IPS DF 4.7 (cell line): Measurements from ENCODE around the gene LUM.

ENCODE experiments used
- DNase-seq: peaks from one replicate; pipeline ENCODE4 v3.0.0-alpha.2; 2013; ENCODE audit warnings: low spot score; ENCODE audit errors: extremely low read depth

The LUM gene, protein sequence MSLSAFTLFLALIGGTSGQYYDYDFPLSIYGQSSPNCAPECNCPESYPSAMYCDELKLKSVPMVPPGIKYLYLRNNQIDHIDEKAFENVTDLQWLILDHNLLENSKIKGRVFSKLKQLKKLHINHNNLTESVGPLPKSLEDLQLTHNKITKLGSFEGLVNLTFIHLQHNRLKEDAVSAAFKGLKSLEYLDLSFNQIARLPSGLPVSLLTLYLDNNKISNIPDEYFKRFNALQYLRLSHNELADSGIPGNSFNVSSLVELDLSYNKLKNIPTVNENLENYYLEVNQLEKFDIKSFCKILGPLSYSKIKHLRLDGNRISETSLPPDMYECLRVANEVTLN

DNA sequence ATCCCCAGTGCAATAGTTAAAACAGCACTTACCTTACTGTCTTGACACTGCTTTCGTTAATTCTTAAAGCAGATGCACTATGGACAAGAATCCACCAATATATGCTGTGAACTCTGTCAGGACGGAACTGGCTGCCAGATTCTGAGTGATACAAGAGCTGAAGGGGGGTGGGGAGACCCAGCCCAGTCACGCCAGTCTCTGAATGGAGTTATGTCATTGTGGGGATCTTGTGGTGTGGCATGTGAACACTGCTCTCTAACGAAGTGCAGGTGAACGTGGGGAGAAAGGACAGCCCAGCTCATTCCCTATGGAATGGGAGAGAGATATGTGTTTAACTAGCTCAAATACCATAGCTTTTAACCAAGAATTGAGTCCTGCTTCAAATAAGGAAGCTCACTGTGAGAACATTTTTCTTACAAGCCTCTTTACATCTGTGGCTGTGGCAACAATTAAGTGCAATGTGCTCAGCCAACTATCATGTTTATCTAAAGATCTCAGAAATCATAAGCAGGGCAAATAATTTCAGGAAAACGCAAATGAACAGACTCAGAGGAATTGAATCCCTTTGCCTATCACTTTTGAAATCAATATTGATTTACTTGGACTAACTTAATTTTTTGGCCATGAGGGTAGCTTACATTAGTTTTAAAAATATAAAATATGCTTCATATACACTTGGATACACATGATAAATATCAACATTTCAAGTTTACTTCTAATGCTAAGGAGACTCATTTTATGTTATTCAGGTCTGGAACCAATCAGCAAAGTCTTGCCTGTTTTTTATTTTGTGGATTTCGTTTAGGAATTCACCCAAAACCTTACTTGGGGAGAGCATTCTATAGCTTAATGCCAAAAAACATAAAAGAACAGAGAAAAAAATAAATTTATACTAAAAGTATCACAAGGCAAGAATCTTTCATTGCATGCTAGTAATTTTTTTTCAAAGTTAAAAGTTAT, at the start of gene LUM:
Gene LUM (minus strand): TSS at position 129 of the 960 bp plus-strand sequence. CDS start 2,515 bp downstream, outside the sequence.
- DNase-seq, result no peak

- no peak for DNase-seq
These were observed 49.7 kb upstream of the LUM start for GRCh38 chr12:91161009-91161408.

GRCh38 chr12:91155990-91156389, 44.7 kb upstream of the LUM start:
- no peak for DNase-seq

DNA sequence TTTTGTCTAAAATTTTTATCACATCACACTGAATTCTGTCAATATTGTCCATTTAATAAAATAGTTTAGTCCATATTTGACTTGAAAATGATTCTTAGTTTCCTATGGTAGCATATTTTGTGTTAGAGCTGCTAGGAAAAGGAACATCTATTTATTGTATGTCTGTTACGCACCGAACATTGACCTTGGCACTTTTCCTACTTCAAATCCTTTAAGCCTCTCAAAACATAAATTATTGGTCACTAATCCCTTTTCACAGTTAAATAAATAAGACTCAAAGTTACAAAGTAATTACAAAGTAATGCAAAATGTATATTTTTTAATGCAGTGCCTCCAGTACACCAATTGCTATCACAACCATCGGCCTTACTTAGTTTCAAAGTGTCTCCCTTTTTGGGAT, 42.8 kb upstream of the LUM start:
- DNase-seq, result no peak

GRCh38 chr12:91144053-91144452, 32.8 kb upstream of the LUM start:
- no peak for DNase-seq

- DNase-seq, result no peak
These were observed 31.9 kb upstream of the LUM start for GRCh38 chr12:91143206-91143605.

GRCh38 chr12:91142221-91142631, 30.9 kb upstream of the LUM start:
- DNase-seq, result no peak

- no peak for DNase-seq
These were observed 29.0 kb upstream of the LUM start for GRCh38 chr12:91140026-91140931.

DNA sequence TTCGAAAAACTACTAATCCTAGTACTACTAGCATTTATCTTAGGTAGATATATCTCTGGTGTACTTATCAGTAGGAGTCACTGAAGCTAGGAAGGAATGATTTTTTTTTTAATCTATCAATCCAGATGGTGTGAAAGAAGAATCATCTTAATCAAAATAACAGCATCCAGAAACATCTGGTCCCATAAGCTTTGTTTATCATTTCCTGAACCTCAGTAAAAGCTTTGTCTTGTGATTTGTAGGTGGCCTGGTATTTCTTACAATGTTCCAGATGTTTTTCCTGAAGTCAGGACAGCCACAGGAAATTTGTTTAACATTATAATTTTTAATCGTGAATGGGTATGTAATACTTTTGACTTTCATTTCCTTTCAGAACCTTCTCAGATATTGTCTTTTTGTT, 28.0 kb upstream of the LUM start:
- no peak for DNase-seq

- DNase-seq, result no peak
These were observed 27.1 kb upstream of the LUM start for GRCh38 chr12:91138337-91138920.

- no peak for DNase-seq
These were observed 22.6 kb upstream of the LUM start for GRCh38 chr12:91133871-91134270.

DNA sequence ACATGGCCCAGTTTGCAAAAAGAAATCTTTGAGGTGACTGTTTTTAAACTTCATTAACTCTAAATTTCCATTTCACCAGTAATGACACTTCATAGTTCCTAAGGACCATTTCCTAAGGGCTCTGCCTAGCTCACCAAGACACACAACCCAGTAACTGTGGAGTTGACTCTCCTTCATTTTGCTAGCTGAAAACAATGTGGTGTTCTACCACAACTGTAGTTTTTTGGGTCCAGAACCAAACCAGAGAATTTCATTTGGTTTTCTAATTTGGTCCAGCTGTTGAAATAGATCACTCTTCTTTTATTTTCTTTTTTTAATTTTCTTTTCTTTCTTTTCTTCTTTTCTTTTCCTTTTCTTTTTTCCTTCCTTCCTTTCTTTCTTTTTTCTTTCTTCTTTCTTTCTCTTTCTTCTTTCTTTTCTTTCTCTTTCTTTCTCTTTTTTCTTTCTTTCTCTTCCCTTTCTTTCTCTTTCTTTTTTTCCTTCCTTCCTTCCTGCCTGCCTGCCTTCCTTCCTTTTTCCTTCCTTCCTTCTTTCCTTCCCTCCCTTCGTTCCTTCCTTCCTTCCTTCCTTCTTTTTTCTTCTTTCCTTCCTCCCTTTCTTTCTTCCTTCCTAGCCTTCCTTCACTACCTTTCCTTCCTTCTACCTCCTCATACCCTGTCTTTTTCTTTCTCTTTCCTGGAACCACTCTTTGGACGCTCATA, 18.5 kb upstream of the LUM start:
- no peak for DNase-seq

DNA sequence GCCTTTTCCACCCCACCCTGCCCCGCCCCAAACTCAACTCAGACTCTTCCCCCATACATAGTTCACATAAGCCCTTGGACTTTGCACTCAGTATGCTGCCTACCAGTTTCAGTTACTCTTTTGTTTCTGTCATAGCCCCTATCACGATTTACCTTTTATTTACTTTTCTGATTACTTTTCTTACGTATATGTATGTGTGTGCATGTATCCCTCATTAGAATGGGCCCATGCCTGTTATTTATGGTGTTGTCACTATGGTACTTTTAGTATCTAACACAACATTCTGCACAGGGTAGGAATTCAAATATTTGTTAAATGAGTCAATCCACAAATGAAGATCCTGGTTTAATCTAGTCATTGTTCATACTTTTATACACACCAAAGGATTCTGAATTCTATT, 16.5 kb upstream of the LUM start:
- DNase-seq, result no peak

DNA sequence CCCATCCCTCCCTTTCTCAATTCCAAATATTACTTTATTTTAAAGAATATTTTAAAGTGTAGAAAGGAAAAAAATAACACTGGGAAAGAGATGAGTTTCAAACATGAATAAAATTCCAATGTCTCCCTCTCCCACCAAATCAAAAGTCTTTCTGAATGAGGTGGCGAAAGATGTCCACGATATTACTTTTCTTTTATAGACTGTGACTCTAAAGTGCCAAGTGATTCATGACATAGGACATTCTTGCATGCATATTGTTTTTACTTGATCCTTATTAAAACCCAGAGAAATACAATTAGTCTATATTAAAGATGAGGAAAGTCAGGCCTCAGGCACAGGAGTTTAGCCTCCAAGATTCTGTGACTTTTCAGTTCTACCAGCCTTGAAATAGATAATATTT, 16.0 kb upstream of the LUM start:
- no peak for DNase-seq

DNA sequence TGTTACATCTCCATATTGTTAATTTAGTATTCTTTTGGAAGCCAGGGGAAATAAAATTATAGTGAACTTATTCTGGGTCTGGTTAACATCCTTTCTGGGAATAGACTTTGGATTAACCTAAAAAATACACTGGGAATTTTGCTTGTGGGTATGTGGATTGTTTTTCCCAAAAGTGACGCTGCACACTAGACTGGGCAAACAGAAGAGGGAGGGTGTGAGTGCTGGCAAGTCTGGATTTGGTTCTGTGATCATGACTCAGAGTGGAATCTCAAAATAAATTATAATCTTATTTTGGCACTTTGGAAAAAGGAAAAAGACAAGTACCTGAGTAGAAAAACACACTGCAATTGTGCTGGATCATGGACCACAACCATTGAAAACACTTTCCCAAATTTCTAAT, 15.2 kb upstream of the LUM start:
- DNase-seq, result no peak

DNA sequence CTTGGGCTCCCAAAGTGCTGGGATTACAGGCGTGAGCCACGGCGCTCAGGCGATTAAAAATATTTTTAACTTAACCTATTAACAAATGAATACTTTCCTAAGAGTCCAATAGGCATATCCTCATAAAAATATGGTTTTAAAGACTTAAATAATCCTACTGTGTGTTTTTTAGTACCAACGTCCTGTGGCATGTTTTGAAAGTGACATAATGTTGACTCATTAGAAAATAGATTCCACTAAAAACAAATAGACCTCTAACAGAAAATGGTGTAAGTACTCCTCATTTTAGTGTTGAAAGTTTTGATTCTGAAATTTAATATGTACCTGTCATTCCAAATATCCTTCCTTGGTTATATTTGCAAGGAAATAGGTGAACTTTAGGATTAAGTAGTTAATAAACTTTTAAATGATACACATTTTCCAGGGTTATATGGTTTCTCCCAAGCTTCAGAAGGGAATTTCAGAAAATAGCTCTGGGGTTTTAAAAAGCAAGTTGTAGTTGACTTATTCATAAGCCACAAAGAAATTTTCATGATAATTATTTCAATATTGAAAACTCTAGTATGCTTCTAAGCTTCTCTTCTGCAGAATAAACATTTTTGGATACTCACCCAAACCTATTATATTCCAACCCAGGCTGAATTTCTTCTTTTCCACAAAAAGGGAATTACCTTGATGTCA, 12.1 kb upstream of the LUM start:
- no peak for DNase-seq

DNA sequence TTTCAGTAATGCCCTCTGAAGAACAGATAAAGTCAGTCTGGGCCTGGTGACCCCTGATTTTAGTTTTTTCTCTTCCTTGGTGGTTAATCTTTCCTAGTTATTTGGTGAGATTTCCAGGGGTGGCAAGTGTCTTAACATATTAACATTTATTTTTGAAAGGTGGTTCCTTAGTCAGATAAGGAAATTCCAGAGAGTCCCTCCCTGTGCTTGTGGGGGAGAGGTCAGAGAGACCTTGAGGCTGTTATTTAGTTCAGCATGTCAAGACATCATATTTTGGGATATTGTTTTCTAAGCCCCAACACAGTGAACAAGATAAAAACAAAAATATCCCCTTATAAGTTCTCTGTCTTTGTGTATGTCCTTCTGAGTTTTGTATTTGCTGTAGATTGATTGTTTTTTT, 9.5 kb upstream of the LUM start:
- DNase-seq, result no peak

DNA sequence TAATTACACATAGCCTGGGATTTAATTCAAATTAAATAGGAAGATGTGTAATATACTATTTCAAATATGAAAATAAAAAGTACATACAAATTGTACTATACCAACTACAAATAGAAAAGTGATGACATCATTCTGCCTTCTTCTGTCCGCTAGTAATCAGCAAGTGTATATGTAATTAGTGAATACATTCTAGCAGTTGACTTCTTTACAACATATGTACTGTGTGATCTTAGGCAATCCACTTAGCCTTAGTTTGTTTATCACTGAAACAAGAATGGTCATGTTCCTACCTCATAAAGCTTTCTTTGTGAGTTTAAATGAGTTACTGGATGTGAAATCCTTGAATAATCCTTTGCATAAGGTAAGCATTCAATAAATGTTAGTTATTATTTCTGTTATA, 7.8 kb upstream of the LUM start:
- no peak for DNase-seq

GRCh38 chr12:91113621-91114020, 2.3 kb upstream of the LUM start:
- DNase-seq, result no peak
